GM21360 (cell line): ENCODE measurements around the gene ID3.
A peak's percentile ranks its signal among the peaks of the same experiment; 100 is the strongest.

Experiments used
- ATAC-seq: cut with Tn5 transposase; IDR thresholded peaks from one replicate; pipeline ENCODE4 v1.9.1; 2021; ENCODE audit warnings: mild to moderate bottlenecking, moderate library complexity; ENCODE audit not compliant: unreplicated experiment

Gene ID3

GRCh38 chr1:23559136-23559984 is at the start of gene ID3:
ID3 (minus strand) TSS chr1:23559501; CDS start chr1:23559426, 75 bp downstream.
- peak; percentile 56 for ATAC-seq

GRCh38 chr1:23607944-23608343 is 48.6 kb upstream of the ID3 start:
- ATAC-seq, result no peak

- ATAC-seq, result no peak
Measured at GRCh38 chr1:23601968-23602876, 42.9 kb upstream of the ID3 start.

- ATAC-seq, result no peak
Measured at GRCh38 chr1:23601135-23601967, 42.0 kb upstream of the ID3 start.

- ATAC-seq, result no peak
Measured at GRCh38 chr1:23600283-23600682, 41.0 kb upstream of the ID3 start.

- ATAC-seq, result no peak
Measured at GRCh38 chr1:23599125-23599524, 39.8 kb upstream of the ID3 start.

GRCh38 chr1:23598424-23598823 is 39.1 kb upstream of the ID3 start:
- no peak for ATAC-seq

- ATAC-seq, result no peak
Measured at GRCh38 chr1:23597635-23598388, 38.5 kb upstream of the ID3 start.

- no peak for ATAC-seq
Measured at GRCh38 chr1:23596382-23597358, 37.4 kb upstream of the ID3 start.

- no peak for ATAC-seq
Measured at GRCh38 chr1:23594927-23595353, 35.6 kb upstream of the ID3 start.

- no peak for ATAC-seq
Measured at GRCh38 chr1:23594149-23594907, 35.0 kb upstream of the ID3 start.

GRCh38 chr1:23593556-23594148 is 34.4 kb upstream of the ID3 start:
- ATAC-seq, result no peak

GRCh38 chr1:23593042-23593521 is 33.8 kb upstream of the ID3 start:
- ATAC-seq, result no peak

- no peak for ATAC-seq
Measured at GRCh38 chr1:23592209-23592892, 33.0 kb upstream of the ID3 start.

- ATAC-seq, result no peak
Measured at GRCh38 chr1:23591460-23592208, 32.3 kb upstream of the ID3 start.

- no peak for ATAC-seq
Measured at GRCh38 chr1:23590058-23590783, 30.9 kb upstream of the ID3 start.
